Lung (tissue), 12 donors: ENCODE results near the gene MFF. TPM values are rescaled to one million over a fixed set of nuclear protein-coding genes. Genes with fewer than 3 reads are reported as not detected.
"Not testable (repeated sequence)": the region's sequence is repeated elsewhere in the genome, so short reads cannot be mapped to it uniquely, and the experiment has no call there.

ENCODE experiments used
- ATAC-seq: fragments of 200-7000 bp; cut with Tn5 transposase; one replicate; pipeline ENCODE4 v1.9.1; 2020; ENCODE audit warnings: moderate number of reproducible peaks; ENCODE audit not compliant: insufficient read depth, low FRiP score
- DNase-seq, 3 donors: peaks; one replicate each; pipeline ENCODE4 v3.0.0-alpha.2; 2013 to 2017
- H3K27ac ChIP-seq, 2 donors: one replicate each; pipeline ENCODE4 v1.5.1; 2013; ENCODE audit warnings: mild to moderate bottlenecking in 2 of 2, moderate library complexity in 2 of 2, control low read depth in 1 of 2, inconsistent platforms in 1 of 2, low read depth in 1 of 2, low read length in 1 of 2
- H3K27me3 ChIP-seq, 3 donors: one replicate each; pipeline ENCODE4 v1.5.1; 2013; ENCODE audit warnings: low read length in 2 of 3; ENCODE audit not compliant: control insufficient read depth in 3 of 3, insufficient read depth in 3 of 3
- H3K36me3 ChIP-seq, 4 donors: one replicate each; pipeline ENCODE4 v1.5.1; 2013; ENCODE audit warnings: low read length in 4 of 4, mild to moderate bottlenecking in 1 of 4, moderate library complexity in 1 of 4; ENCODE audit not compliant: control insufficient read depth in 4 of 4, insufficient read depth in 4 of 4
- H3K4me1 ChIP-seq, 5 donors: one replicate each; pipeline ENCODE4 v1.5.1; 2013; ENCODE audit warnings: low read length in 5 of 5, mild to moderate bottlenecking in 2 of 5, moderate library complexity in 1 of 5; ENCODE audit not compliant: control insufficient read depth in 5 of 5, insufficient read depth in 5 of 5
- H3K4me3 ChIP-seq: one replicate; pipeline ENCODE4 v1.5.1; 2013; ENCODE audit warnings: mild to moderate bottlenecking, control low read depth, moderate library complexity
- H3K9ac ChIP-seq, 2 donors: one replicate each; pipeline ENCODE4 v1.5.1; 2013; ENCODE audit warnings: low read length in 2 of 2, control low read depth in 1 of 2; ENCODE audit not compliant: insufficient read depth in 1 of 2
- H3K9me3 ChIP-seq, 4 donors: one replicate each; pipeline ENCODE4 v1.5.1; 2013; ENCODE audit warnings: low read length in 3 of 4, mild to moderate bottlenecking in 1 of 4, moderate library complexity in 1 of 4; ENCODE audit not compliant: control insufficient read depth in 4 of 4, insufficient read depth in 3 of 4
- WGBS, 2 donors: extraction: QIAGEN DNeasy Blood & Tissue Kit; methylation state at CpG; one replicate each; pipeline ENCODE4 v1.1.7; 2013; 5-methylcytosine and 5-hydroxymethylcytosine counted together
- polyA plus RNA-seq, 2 donors: library from polyadenylated mRNA; stranded (reverse); fragments of 200-250 nt; gene quantifications; one replicate each; pipeline ENCODE4 v1.2.1, GENCODE V29; 2013
- total RNA-seq, 2 donors: library from RNA; depleted of rRNA in 1 of 2; stranded (reverse); fragments of >200 nt in 1 of 2; gene quantifications; one replicate each; pipeline ENCODE4 v1.2.1, GENCODE V29; 2014 to 2021
- TF ChIP-seq, protein P1 (sequence below): IDR thresholded peaks from 2 replicates; pipeline ENCODE4 v1.5.1; 2012; ENCODE audit warnings: mild to moderate bottlenecking; ENCODE audit errors: control extremely low read depth, extremely low read depth
- donor health status: control.
- donor health status: control.
- donor health status: Bipolar disorder and iron deficiency.
- donor health status: healthy.
- donor health status: DM: yes; HTN: yes; CAD: no.

MFF gene
- total and polyA plus RNA-seq, 4 donors, result 47.0 to 90.6 (median 67.6) TPM

DNA sequence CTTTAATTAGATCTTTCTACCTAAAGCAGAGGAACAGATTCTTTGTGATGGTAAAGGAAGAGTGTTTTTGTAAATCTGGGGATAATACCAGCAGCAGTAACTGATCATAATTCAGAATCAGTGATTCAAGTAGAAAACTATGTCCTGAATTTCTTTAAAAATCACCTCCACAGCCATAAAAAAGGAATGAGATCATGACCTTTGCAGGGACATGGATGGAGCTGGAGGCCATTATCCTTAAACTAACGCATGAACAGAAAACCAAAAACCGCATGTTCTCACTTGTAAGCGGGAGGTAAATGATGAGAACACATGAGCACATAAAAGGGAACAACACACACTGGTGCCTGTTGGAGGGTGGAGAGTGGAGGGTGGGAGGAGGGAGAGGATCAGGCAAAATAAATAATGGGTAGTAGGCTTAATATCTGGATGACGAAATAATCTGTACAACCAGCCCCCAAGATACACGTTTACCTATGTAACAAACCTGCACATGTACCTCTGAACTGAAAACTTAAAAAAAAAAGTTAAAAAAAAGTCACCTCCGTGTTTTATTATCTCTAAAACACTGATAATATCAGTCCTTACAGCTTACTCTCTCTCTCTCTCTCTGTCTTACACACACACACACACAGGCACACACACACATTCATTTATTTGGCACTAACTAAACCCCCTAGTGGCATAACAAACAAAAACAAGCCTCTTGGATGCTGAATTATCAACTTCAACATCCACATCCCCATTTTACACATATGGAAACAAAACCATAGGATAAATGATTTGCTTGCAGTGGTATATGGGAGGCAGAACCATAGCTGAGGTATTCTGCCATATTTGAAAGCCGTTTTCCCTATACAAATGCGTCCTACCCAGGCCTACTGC is 52.7 kb downstream of the MFF start:
- TF ChIP-seq, protein P1, sequence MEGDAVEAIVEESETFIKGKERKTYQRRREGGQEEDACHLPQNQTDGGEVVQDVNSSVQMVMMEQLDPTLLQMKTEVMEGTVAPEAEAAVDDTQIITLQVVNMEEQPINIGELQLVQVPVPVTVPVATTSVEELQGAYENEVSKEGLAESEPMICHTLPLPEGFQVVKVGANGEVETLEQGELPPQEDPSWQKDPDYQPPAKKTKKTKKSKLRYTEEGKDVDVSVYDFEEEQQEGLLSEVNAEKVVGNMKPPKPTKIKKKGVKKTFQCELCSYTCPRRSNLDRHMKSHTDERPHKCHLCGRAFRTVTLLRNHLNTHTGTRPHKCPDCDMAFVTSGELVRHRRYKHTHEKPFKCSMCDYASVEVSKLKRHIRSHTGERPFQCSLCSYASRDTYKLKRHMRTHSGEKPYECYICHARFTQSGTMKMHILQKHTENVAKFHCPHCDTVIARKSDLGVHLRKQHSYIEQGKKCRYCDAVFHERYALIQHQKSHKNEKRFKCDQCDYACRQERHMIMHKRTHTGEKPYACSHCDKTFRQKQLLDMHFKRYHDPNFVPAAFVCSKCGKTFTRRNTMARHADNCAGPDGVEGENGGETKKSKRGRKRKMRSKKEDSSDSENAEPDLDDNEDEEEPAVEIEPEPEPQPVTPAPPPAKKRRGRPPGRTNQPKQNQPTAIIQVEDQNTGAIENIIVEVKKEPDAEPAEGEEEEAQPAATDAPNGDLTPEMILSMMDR, result no peak
- DNase-seq (no peak), ATAC-seq (no peak)
- H3K27me3 ChIP-seq, result no peaks in the 10 kb centered on the region
- H3K4me1 ChIP-seq, result no peaks in the 10 kb centered on the region
- H3K36me3 ChIP-seq, result no peaks in the 10 kb centered on the region
- 75 to 85% methylated on average over 8 of the region's 8 CpGs for WGBS, 2 donors
- no peak overlapping the region for H3K27ac ChIP-seq
- no peak overlapping the region for H3K9ac ChIP-seq
- no peak overlapping the region for H3K4me3 ChIP-seq
- H3K9me3 ChIP-seq, result no peaks in the 10 kb centered on the region

GRCh38 chr2:227378371-227378782 is 53.3 kb downstream of the MFF start:
- Histone ChIP-seq H3K9ac (no peak overlapping the region), H3K4me3 (no peak overlapping the region), H3K4me1 (no peaks in the 10 kb centered on the region), H3K27me3 (no peaks in the 10 kb centered on the region), H3K9me3 (no peaks in the 10 kb centered on the region), H3K27ac (no peak overlapping the region), H3K36me3 (no peaks in the 10 kb centered on the region)
- no peak for ATAC-seq
- TF ChIP-seq, protein P1, result no peak
- WGBS, 2 donors, result 84 to 92% methylated on average over 4 of the region's 4 CpGs
- DNase-seq, result no peak

DNA sequence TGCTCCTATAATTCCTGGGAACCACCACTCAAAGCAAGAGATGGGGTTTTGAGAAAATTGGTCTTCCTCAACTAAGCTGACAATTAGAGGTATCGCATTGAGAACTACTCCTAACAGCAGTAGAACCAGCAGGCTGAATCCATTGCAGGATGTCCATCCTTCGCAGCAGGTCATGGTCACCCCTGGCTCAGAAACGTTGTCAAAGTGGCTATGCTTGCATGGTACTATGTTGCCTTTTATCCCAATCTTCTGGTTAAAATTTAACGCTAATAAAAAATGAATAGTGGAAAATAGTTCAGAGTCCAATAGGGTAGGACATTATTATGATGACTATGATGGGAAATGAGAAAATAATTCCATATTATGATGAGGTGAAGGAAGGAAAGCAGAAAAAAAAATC is 54.0 kb downstream of the MFF start, which contains the start of gene TM4SF20:
Gene TM4SF20 (minus strand): TSS at position 212 of the 400 bp plus-strand sequence. CDS start 38 bp downstream, at position 174.
- Histone ChIP-seq H3K27me3 (no peaks in the 10 kb centered on the region), H3K4me1 (no peaks in the 10 kb centered on the region), H3K9ac (no peak within 1 kb of the TSS), H3K9me3 (no peaks in the 10 kb centered on the region), H3K36me3 (no peaks in the 10 kb centered on the region), H3K27ac (no peak within 1 kb of the TSS), H3K4me3 (no peak within 1 kb of the TSS)
- DNase-seq (no peak), ATAC-seq (no peak)
- TF ChIP-seq, protein P1, result no peak
- 87 to 92% methylated on average over 4 of the region's 4 CpGs for WGBS, 2 donors

GRCh38 chr2:227382241-227382835 is 57.3 kb downstream of the MFF start:
- not testable (repeated sequence) for H3K27ac ChIP-seq, H3K27me3 ChIP-seq, ATAC-seq, H3K36me3 ChIP-seq, H3K9ac ChIP-seq, DNase-seq, H3K9me3 ChIP-seq, H3K4me1 ChIP-seq, H3K4me3 ChIP-seq
- WGBS, 2 donors, result 85 to 86% methylated on average over 2 of the region's 2 CpGs
